Measurements from ENCODE around the gene MRPL55.

MRPL55 gene

DNA sequence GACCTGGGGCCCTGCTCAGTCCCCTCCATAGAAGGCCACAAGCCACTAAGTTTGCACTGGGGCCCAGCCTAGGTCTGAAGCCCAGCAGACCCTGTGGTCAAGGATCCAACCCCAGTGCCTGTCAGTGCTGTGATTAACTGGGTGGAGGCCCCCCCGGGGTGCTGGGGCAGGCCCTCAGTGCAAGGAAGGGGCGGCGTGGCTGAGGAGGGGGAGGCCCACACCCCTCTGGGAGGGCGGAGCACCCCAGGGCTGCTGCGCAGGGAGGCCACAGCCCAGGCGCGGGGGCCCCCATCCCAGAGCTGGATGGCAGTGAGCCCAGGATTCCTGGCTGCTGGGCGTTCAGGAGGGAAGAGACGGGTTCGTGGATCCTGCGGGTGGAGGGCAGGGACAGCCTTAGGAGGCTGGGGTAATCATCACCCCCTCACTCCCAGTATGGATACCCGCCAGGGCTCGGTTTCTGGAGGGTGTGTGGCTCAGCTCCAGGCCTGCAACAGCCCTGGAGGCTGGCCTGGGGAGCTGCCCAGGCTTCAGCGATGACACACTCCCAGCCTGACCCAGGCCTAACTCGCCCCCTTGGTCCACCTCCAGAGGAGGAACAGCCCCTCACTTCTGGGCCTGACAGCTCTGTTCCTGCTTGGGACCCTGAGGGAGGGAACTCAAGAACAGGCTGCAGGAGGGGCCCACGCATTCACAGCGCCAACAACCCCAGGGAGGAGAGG, 41.5 kb upstream of the MRPL55 start:
- ATAC-seq: peak; percentile 72
- no peak for TF ChIP-seq GLIS3 (CRISPR knock-in tag; IDR thresholded peaks at IDR 0.05)
- TF ChIP-seq, protein P1, sequence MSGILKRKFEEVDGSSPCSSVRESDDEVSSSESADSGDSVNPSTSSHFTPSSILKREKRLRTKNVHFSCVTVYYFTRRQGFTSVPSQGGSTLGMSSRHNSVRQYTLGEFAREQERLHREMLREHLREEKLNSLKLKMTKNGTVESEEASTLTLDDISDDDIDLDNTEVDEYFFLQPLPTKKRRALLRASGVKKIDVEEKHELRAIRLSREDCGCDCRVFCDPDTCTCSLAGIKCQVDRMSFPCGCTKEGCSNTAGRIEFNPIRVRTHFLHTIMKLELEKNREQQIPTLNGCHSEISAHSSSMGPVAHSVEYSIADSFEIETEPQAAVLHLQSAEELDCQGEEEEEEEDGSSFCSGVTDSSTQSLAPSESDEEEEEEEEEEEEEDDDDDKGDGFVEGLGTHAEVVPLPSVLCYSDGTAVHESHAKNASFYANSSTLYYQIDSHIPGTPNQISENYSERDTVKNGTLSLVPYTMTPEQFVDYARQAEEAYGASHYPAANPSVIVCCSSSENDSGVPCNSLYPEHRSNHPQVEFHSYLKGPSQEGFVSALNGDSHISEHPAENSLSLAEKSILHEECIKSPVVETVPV (CRISPR knock-in tag; IDR thresholded peaks at IDR 0.05): no peak
- TF ChIP-seq ZNF565 (CRISPR knock-in tag; conservative IDR thresholded peaks at IDR 0.05; ENCODE audit: low read depth): no peak
- TF ChIP-seq ZNF8 (CRISPR knock-in tag; IDR thresholded peaks at IDR 0.05): no peak
- no peak for TF ChIP-seq ESRRG (CRISPR knock-in tag; IDR thresholded peaks at IDR 0.05)
- TF ChIP-seq CSDC2 (CRISPR knock-in tag; IDR thresholded peaks at IDR 0.05): no peak
- no peak for TF ChIP-seq ZFP30 (CRISPR knock-in tag; IDR thresholded peaks at IDR 0.05)
- no peak for TF ChIP-seq OSR1 (CRISPR knock-in tag; IDR thresholded peaks at IDR 0.05)
- TF ChIP-seq RARB (CRISPR knock-in tag; IDR thresholded peaks at IDR 0.05): no peak
- TF ChIP-seq PPARA (CRISPR knock-in tag; IDR thresholded peaks at IDR 0.05; ENCODE audit: borderline replicate concordance): no peak
- no peak for TF ChIP-seq SNAI2 (CRISPR knock-in tag; IDR thresholded peaks at IDR 0.05)
- TF ChIP-seq, protein P2, sequence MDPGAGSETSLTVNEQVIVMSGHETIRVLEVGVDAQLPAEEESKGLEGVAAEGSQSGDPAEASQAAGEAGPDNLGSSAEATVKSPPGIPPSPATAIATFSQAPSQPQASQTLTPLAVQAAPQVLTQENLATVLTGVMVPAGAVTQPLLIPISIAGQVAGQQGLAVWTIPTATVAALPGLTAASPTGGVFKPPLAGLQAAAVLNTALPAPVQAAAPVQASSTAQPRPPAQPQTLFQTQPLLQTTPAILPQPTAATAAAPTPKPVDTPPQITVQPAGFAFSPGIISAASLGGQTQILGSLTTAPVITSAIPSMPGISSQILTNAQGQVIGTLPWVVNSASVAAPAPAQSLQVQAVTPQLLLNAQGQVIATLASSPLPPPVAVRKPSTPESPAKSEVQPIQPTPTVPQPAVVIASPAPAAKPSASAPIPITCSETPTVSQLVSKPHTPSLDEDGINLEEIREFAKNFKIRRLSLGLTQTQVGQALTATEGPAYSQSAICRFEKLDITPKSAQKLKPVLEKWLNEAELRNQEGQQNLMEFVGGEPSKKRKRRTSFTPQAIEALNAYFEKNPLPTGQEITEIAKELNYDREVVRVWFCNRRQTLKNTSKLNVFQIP (CRISPR knock-in tag; IDR thresholded peaks at IDR 0.05; ENCODE audit: borderline replicate concordance, low read depth): no peak
- no peak for TF ChIP-seq ZNF70 (CRISPR knock-in tag; IDR thresholded peaks at IDR 0.05)
- TF ChIP-seq ZFP3 (CRISPR knock-in tag; IDR thresholded peaks at IDR 0.05): no peak

DNA sequence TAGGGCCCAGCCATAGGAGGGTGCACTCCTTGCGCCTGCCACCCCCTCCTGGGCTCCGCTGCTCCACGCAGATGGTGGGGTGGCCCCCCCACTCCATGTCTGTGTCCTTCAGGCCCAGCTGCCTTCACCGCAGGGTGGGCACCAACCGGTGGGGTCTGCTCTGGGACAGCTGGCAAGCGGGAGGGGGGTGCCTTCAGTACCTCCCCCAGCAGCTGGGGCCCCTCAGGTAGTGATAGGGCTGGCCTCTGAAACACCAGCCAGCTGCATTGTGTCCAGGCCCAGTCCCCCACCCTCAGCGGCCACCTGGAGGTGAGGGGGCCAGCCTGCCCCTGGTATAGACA, 41.0 kb upstream of the MRPL55 start:
- peak; percentile 5 for ATAC-seq
- TF ChIP-seq ARNTL (CRISPR knock-in tag; IDR thresholded peaks at IDR 0.05; ENCODE audit: borderline replicate concordance, low read depth) (no peak), ZNF8 (CRISPR knock-in tag; IDR thresholded peaks at IDR 0.05) (no peak), CSDC2 (CRISPR knock-in tag; IDR thresholded peaks at IDR 0.05) (no peak), ZFP30 (CRISPR knock-in tag; IDR thresholded peaks at IDR 0.05) (no peak), RARB (CRISPR knock-in tag; IDR thresholded peaks at IDR 0.05) (no peak), OSR1 (CRISPR knock-in tag; IDR thresholded peaks at IDR 0.05) (no peak), BACH2 (CRISPR knock-in tag; IDR thresholded peaks at IDR 0.05; ENCODE audit: borderline replicate concordance) (no peak), ZNF565 (CRISPR knock-in tag; conservative IDR thresholded peaks at IDR 0.05; ENCODE audit: low read depth) (no peak), ESRRG (CRISPR knock-in tag; IDR thresholded peaks at IDR 0.05) (no peak), ZFP3 (CRISPR knock-in tag; IDR thresholded peaks at IDR 0.05) (no peak), ZNF70 (CRISPR knock-in tag; IDR thresholded peaks at IDR 0.05) (no peak), GLIS3 (CRISPR knock-in tag; IDR thresholded peaks at IDR 0.05) (no peak), TCF4 (CRISPR knock-in tag; IDR thresholded peaks at IDR 0.05; ENCODE audit: borderline replicate concordance) (no peak), SNAI2 (CRISPR knock-in tag; IDR thresholded peaks at IDR 0.05) (no peak), ISL1 (CRISPR knock-in tag; IDR thresholded peaks at IDR 0.05) (no peak)
- TF ChIP-seq, protein P3, sequence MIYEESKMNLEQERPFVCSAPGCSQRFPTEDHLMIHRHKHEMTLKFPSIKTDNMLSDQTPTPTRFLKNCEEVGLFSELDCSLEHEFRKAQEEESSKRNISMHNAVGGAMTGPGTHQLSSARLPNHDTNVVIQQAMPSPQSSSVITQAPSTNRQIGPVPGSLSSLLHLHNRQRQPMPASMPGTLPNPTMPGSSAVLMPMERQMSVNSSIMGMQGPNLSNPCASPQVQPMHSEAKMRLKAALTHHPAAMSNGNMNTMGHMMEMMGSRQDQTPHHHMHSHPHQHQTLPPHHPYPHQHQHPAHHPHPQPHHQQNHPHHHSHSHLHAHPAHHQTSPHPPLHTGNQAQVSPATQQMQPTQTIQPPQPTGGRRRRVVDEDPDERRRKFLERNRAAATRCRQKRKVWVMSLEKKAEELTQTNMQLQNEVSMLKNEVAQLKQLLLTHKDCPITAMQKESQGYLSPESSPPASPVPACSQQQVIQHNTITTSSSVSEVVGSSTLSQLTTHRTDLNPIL (CRISPR knock-in tag; IDR thresholded peaks at IDR 0.05; ENCODE audit: low read depth): no peak
- TF ChIP-seq, protein P2 (CRISPR knock-in tag; IDR thresholded peaks at IDR 0.05; ENCODE audit: borderline replicate concordance, low read depth): no peak
- TF ChIP-seq, protein P4, sequence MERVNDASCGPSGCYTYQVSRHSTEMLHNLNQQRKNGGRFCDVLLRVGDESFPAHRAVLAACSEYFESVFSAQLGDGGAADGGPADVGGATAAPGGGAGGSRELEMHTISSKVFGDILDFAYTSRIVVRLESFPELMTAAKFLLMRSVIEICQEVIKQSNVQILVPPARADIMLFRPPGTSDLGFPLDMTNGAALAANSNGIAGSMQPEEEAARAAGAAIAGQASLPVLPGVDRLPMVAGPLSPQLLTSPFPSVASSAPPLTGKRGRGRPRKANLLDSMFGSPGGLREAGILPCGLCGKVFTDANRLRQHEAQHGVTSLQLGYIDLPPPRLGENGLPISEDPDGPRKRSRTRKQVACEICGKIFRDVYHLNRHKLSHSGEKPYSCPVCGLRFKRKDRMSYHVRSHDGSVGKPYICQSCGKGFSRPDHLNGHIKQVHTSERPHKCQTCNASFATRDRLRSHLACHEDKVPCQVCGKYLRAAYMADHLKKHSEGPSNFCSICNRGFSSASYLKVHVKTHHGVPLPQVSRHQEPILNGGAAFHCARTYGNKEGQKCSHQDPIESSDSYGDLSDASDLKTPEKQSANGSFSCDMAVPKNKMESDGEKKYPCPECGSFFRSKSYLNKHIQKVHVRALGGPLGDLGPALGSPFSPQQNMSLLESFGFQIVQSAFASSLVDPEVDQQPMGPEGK (CRISPR knock-in tag; IDR thresholded peaks at IDR 0.05; ENCODE audit: borderline replicate concordance): no peak
- TF ChIP-seq, protein P1 (CRISPR knock-in tag; IDR thresholded peaks at IDR 0.05): no peak
- TF ChIP-seq, protein P5, sequence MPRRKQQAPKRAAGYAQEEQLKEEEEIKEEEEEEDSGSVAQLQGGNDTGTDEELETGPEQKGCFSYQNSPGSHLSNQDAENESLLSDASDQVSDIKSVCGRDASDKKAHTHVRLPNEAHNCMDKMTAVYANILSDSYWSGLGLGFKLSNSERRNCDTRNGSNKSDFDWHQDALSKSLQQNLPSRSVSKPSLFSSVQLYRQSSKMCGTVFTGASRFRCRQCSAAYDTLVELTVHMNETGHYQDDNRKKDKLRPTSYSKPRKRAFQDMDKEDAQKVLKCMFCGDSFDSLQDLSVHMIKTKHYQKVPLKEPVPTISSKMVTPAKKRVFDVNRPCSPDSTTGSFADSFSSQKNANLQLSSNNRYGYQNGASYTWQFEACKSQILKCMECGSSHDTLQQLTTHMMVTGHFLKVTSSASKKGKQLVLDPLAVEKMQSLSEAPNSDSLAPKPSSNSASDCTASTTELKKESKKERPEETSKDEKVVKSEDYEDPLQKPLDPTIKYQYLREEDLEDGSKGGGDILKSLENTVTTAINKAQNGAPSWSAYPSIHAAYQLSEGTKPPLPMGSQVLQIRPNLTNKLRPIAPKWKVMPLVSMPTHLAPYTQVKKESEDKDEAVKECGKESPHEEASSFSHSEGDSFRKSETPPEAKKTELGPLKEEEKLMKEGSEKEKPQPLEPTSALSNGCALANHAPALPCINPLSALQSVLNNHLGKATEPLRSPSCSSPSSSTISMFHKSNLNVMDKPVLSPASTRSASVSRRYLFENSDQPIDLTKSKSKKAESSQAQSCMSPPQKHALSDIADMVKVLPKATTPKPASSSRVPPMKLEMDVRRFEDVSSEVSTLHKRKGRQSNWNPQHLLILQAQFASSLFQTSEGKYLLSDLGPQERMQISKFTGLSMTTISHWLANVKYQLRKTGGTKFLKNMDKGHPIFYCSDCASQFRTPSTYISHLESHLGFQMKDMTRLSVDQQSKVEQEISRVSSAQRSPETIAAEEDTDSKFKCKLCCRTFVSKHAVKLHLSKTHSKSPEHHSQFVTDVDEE (CRISPR knock-in tag; IDR thresholded peaks at IDR 0.05): no peak

All from SK-N-SH treated with all-trans-retinoic acid at 6 μM for 48 hours (cell line).